Esophagus squamous epithelium (tissue), 5 donors: ENCODE data around the gene DENND1A. TPM values are rescaled to one million over a fixed set of nuclear protein-coding genes. Genes with fewer than 3 reads are reported as not detected.

ENCODE experiments used
- DNase-seq: peaks from one replicate; lab custom pipeline; 2025; lab: John Stamatoyannopoulos, UW
- H3K27ac ChIP-seq, 4 donors: fragments of 200-600 bp; sonication (generic); one replicate each; pipeline ENCODE4 v1.5.1; 2016 to 2019; ENCODE audit warnings: mild to moderate bottlenecking in 1 of 4
- H3K27me3 ChIP-seq, 4 donors: fragments of 200-600 bp; sonication (generic); 1 replicate in 3 of 4; 2 replicates in 1 of 4; pipeline versions ENCODE4 v1.5.1 to v1.6.0; 2017 to 2021; ENCODE audit warnings: antibody characterized with exemption in 1 of 4
- H3K36me3 ChIP-seq, 3 donors: fragments of 200-600 bp; sonication (generic); one replicate each; pipeline ENCODE4 v1.5.1; 2016 to 2019
- H3K4me1 ChIP-seq, 3 donors: fragments of 200-600 bp; sonication (generic); one replicate each; pipeline ENCODE4 v1.5.1; 2017 to 2019
- H3K4me3 ChIP-seq, 4 donors: fragments of 200-600 bp; sonication (generic); 1 replicate in 3 of 4; 2 replicates in 1 of 4; pipeline ENCODE4 v1.5.1; 2016 to 2019; ENCODE audit warnings: mild to moderate bottlenecking in 2 of 4, moderate library complexity in 1 of 4
- H3K9me3 ChIP-seq, 3 donors: fragments of 200-600 bp; sonication (generic); one replicate each; pipeline ENCODE4 v1.5.1; 2016 to 2019
- POLR2A ChIP-seq, 4 donors: fragments of 450-650 bp; IDR thresholded peaks; one replicate each; pipeline ENCODE4 v1.6.1; 2017; ENCODE audit warnings: antibody characterized with exemption in 4 of 4, mild to moderate bottlenecking in 4 of 4, moderate library complexity in 3 of 4
- WGBS, 2 donors: methylation state at CpG; one replicate each; pipeline ENCODE4 v1.1.5; 2018; 5-methylcytosine and 5-hydroxymethylcytosine counted together
- intact Hi-C: fragments of 100-400 bp; cut with DNase I; formaldehyde crosslinking; loops from one replicate; pipeline ENCODE4 v1.15.0; 2022
- total RNA-seq, 4 donors: library from RNA; depleted of rRNA; stranded (reverse); fragments of >200 nt; gene quantifications; one replicate each; pipeline ENCODE4 v1.1.0, GENCODE V29; 2016
- TF ChIP-seq, protein P1 (sequence below), 6 experiments: fragments of 450-650 bp in 4 of 6; fragments of 200-600 bp in 2 of 6; sonication (generic) in 2 of 6; IDR thresholded peaks; one replicate each; pipeline ENCODE4 v1.5.1; 2016 to 2019; ENCODE audit warnings: antibody characterized with exemption in 6 of 6, mild to moderate bottlenecking in 4 of 6, moderate library complexity in 4 of 6
- donor health status: DM: yes; HTN: yes; CAD: no.

Gene DENND1A
- total RNA-seq, 4 donors from 2014 or later, result 5.3 to 16.0 (median 12.9) TPM

DNA sequence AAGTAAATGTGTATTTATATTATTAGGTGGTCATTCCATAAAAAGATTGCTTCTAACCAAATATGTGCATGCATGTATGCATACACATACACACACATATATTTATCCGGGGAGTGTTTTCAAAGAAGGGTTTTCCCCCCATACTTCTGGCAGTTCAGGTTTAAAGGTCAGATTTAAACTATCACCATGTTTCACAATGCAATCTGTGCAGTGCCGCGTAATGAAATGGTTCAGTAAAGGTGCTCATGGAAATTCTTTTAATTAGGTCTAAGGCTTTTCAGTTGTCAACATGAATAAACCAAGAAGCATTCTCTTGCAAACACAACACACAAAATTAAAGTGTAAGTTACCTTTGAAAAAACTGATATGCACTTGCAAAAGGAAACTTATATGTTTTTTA is 362.9 kb downstream of the DENND1A start:
- intact Hi-C loops, result no loop called here
- no peaks in the 10 kb centered on the region for H3K27me3 ChIP-seq
- WGBS, 2 donors, result 90 to 93% methylated on average over 3 of the region's 3 CpGs
- no peak overlapping the region for H3K4me3 ChIP-seq
- H3K4me1 ChIP-seq, result peaks cover 0 to 34% (median 0%) of the 10 kb centered on the region in 3 donors
- H3K36me3 ChIP-seq, result no peaks in the 10 kb centered on the region
- no peak overlapping the region for H3K27ac ChIP-seq
- TF ChIP-seq, protein P1, sequence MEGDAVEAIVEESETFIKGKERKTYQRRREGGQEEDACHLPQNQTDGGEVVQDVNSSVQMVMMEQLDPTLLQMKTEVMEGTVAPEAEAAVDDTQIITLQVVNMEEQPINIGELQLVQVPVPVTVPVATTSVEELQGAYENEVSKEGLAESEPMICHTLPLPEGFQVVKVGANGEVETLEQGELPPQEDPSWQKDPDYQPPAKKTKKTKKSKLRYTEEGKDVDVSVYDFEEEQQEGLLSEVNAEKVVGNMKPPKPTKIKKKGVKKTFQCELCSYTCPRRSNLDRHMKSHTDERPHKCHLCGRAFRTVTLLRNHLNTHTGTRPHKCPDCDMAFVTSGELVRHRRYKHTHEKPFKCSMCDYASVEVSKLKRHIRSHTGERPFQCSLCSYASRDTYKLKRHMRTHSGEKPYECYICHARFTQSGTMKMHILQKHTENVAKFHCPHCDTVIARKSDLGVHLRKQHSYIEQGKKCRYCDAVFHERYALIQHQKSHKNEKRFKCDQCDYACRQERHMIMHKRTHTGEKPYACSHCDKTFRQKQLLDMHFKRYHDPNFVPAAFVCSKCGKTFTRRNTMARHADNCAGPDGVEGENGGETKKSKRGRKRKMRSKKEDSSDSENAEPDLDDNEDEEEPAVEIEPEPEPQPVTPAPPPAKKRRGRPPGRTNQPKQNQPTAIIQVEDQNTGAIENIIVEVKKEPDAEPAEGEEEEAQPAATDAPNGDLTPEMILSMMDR (IDR thresholded peaks at IDR 0.05), result no peak
- no peak for TF ChIP-seq POLR2A (IDR thresholded peaks at IDR 0.05)
- DNase-seq, result no peak
- no peaks in the 10 kb centered on the region for H3K9me3 ChIP-seq

DNA sequence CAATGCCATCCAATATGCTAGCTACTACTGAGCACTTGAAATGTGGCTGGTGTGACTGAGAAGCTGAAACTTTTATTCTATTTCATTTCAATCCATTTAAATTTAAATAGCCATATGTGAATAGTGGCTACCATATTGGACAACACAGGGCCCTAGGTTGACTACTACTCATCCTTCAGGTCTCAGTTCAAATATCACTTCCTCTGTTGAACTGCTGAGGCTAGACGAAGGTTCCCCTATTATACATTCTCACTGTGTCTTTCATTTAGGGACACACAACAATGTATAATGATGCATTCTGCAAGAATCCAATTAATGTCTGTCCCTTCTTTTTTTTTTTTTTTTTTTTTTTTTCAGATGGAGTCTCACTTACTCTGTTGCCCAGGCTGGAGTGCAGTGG is 365.3 kb downstream of the DENND1A start:
- Histone ChIP-seq H3K27ac (no peak overlapping the region), H3K4me1 (peaks cover 0 to 32% (median 0%) of the 10 kb centered on the region in 3 donors), H3K4me3 (no peak overlapping the region), H3K27me3 (no peaks in the 10 kb centered on the region), H3K9me3 (no peaks in the 10 kb centered on the region), H3K36me3 (no peaks in the 10 kb centered on the region)
- WGBS, 2 donors, result 69 to 86% methylated on average over 1 of the region's 1 CpG
- TF ChIP-seq POLR2A (IDR thresholded peaks at IDR 0.05), result no peak
- TF ChIP-seq, protein P1 (IDR thresholded peaks at IDR 0.05), result no peak
- DNase-seq, result no peak
- intact Hi-C loops, result no loop called here

DNA sequence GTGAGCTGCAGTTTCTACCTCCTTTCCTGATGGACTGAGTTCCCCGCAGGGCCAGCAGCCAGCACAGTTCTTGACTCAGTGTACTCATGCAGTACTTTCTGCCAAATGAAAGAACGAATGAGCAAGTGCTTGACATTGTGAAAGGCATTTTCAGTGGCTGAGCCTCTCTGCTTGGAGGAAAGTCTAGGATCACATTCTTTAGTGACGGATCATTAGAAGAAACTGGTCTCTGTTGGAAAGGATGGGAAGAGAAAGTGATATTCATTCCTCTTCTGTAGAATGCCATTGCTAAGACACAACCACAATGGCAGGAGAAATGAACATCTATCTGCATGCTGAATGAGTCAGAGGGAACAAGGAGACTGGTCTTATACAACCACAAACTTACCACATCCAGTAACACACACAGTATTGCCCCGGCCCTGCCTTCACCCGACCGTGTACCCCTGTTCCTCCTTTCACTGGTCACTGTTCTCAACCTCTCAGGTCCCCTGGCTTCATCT is 367.0 kb downstream of the DENND1A start:
- no peak for DNase-seq
- H3K4me1 ChIP-seq, result peaks cover 0 to 14% (median 0%) of the 10 kb centered on the region in 3 donors
- H3K27me3 ChIP-seq, result no peaks in the 10 kb centered on the region
- TF ChIP-seq POLR2A (IDR thresholded peaks at IDR 0.05), result no peak
- TF ChIP-seq, protein P1 (IDR thresholded peaks at IDR 0.05), result no peak
- H3K36me3 ChIP-seq, result no peaks in the 10 kb centered on the region
- intact Hi-C loops, result no loop called here
- no peak overlapping the region for H3K27ac ChIP-seq
- WGBS, 2 donors, result 54 to 81% methylated on average over 6 of the region's 6 CpGs
- H3K9me3 ChIP-seq, result no peaks in the 10 kb centered on the region
- no peak overlapping the region for H3K4me3 ChIP-seq

DNA sequence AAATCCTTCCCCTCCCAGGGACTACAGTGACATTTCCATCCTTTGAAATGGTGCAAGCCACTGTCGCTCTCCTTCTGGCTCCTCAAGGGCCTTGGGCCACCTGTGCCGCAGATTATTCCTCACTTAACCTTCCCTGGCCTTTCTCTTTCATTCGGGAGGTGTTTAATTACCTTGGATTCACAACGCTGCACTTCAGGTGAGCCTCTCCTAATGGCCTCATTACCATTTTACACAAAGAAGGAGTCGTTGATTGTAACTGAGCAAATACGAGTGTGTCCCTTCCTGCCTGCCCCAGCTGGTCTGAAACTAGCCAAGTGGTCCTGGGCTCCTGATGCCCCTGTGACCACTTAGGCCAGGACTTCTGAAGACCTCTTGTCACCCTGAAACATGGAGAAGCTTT is 368.9 kb downstream of the DENND1A start:
- peaks cover 0 to 17% (median 0%) of the 10 kb centered on the region in 3 donors for H3K36me3 ChIP-seq
- H3K27me3 ChIP-seq, result no peaks in the 10 kb centered on the region
- TF ChIP-seq, protein P1 (IDR thresholded peaks at IDR 0.05), result no peak
- TF ChIP-seq POLR2A (IDR thresholded peaks at IDR 0.05), result no peak
- H3K27ac ChIP-seq, result no peak overlapping the region
- 93 to 95% methylated on average over 6 of the region's 6 CpGs for WGBS, 2 donors
- H3K9me3 ChIP-seq, result no peaks in the 10 kb centered on the region
- H3K4me1 ChIP-seq, result peaks cover 0 to 11% (median 0%) of the 10 kb centered on the region in 3 donors
- intact Hi-C loops, result no loop called here
- no peak for DNase-seq
- no peak overlapping the region for H3K4me3 ChIP-seq

DNA sequence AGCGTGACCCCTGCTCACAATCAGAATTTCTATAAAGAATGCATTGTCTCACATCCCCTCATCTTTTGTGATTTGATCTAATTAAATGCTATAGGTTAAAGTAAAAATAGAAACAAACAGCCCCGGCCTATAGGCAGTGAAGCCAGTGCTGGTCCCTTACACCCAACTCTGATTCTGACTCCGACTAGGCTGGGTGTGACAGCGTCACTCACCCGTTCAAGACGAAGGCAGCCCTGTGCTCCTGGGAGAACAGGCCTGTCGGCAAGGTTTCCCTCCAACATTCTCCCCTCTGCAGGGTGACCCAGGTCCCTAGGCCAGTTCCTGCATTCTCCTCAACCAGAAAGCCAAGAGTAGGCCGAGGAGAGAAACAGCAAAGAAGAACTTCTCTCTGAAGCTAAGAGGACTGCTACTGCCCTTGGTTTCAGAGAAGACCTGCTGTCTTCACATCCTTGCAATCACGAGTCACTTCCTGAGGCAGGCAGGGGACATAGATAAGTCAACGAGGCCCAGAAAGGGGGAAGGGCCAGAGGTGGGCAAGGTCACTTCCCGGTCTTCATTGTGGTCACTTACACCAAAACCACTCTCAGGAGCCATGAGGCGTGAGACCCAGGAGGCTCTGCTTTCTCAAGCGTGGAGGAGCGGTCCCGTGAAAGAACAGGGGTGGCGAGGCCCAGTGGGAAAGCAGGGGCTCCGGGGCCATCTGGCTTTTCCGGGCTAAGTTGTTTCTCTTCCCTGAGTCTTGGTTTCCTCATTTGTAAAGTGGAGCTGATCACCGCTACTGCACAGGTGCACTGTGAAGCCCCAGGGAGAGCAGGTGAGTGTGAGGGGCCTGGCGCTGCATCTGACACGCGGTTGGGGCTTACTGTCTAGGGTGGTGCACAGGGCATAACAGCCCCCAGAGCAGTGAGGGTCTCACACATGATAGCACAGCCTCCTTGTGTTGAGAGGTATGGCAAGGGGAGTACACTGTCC is 373.2 kb downstream of the DENND1A start:
- no peak for DNase-seq
- WGBS, 2 donors, result 77 to 86% methylated on average over 15 to 18 of the region's 22 CpGs

More for the DNA sequence above, 373.2 kb downstream of the DENND1A start:
- Histone ChIP-seq H3K4me1 (no peaks in the 10 kb centered on the region), H3K4me3 (no peak overlapping the region), H3K27ac (no peak overlapping the region), H3K36me3 (peaks cover 0 to 36% (median 0%) of the 10 kb centered on the region in 3 donors), H3K9me3 (no peaks in the 10 kb centered on the region), H3K27me3 (no peaks in the 10 kb centered on the region)
- TF ChIP-seq POLR2A (IDR thresholded peaks at IDR 0.05), result no peak
- TF ChIP-seq, protein P1 (IDR thresholded peaks at IDR 0.05), result no peak
- intact Hi-C loops, result no loop called here
